ENCODE measurements around the gene POLR3GL. TPM values are rescaled to one million over a fixed set of nuclear protein-coding genes. Genes with fewer than 3 reads are reported as not detected.

The POLR3GL gene
- total RNA-seq, 1 experiment from 2014 or later, result 9.9 TPM

DNA sequence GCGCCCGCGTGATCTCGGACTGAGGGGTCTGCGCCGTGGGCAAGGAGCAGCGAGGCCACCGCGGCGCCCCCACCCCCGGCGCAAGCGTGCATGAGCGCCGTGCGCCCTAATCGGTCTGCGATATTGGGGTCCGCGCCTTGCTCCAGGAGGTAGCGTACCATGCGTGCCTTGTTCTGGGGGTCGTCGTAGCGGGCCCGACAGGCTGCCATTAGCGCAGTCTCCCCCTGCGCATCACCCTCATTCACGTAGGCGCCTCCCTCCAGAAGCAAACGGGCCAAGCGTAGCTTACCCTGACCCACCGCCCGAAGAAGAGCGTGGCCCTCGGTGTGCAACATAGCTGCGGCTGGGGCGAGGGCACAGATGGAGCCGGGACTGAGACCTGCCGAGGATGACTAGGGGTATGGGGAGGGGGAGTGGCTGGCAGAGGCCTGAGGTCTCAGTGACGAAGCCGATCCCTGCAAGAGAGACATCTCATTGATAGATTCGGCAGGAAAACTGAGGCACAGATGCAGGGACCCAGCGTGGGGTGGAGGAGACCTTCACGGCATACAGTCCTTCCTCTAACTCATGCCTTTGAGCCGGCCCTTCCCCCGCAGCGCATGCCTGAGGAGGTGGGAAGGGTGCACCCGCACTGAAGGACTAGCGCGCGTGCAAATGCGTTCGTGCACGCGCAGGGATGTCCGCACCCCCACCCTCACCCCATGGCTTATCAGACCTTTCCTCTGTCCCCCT, 2.9 kb upstream of the POLR3GL start:
- peaks cover 73% of the 10 kb centered on the region for H3K27me3 Mint-ChIP-seq (ENCODE audit: unreplicated experiment)

DNA sequence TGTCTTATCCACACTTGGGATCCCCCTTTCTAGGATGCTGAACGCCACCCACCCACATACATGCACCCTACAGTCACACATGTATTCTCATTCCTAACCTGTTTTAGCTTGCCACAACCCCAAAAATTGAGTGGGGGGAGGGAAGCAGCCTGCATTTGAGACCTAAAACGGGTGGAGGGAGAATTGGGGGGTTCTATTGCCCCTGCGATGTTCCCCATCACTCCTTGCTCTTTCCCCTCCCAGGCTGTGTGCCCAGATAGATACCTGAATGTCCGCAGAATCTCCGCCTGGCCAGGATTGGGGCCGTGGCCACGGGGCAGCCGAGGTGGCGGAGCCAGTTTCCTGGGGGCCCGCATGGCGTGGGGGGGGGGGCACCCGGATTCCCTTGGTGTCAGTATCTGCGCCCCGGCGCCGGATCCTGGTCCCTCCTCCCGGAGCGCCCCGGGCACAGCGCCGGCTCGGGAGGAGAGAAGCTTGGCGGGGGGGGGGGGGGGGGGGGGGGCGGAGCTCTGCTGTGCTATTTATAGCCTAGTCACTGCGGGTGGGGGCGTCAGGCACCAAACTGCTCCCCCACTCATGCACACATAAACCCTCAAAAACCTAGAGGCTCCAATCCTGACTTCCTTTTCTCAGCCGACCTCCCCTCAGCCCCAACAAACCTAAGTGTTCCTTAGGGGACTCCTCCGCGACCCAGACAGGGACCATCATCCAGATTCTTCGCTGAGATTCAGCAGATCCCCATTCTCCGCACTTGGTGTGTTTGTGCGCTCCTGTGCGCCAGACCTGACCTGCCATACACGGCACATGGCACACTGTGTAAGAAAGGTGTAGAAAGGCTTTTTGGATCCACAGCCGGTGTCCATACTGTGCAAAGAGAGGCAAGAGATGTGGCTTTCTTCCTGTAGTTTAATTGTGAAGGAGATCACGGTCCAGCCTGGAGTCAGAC, 2.1 kb upstream of the POLR3GL start:
- Mint-ChIP-seq H3K4me1 (ENCODE audit: low read depth, unreplicated experiment) (peaks cover 59% of the 10 kb centered on the region), H3K36me3 (ENCODE audit: insufficient read depth, unreplicated experiment) (peaks cover 36% of the 10 kb centered on the region), H3K9me3 (ENCODE audit: low read depth, unreplicated experiment) (no peaks in the 10 kb centered on the region), H3K27me3 (ENCODE audit: unreplicated experiment) (peaks cover 65% of the 10 kb centered on the region), H3K4me3 (ENCODE audit: low read depth, unreplicated experiment) (peak overlapping the region; percentile 75), H3K27ac (ENCODE audit: unreplicated experiment) (no peak overlapping the region)
- no TSS peak for BruUV-seq (replicated peaks)
- TF ChIP-seq, protein P1, sequence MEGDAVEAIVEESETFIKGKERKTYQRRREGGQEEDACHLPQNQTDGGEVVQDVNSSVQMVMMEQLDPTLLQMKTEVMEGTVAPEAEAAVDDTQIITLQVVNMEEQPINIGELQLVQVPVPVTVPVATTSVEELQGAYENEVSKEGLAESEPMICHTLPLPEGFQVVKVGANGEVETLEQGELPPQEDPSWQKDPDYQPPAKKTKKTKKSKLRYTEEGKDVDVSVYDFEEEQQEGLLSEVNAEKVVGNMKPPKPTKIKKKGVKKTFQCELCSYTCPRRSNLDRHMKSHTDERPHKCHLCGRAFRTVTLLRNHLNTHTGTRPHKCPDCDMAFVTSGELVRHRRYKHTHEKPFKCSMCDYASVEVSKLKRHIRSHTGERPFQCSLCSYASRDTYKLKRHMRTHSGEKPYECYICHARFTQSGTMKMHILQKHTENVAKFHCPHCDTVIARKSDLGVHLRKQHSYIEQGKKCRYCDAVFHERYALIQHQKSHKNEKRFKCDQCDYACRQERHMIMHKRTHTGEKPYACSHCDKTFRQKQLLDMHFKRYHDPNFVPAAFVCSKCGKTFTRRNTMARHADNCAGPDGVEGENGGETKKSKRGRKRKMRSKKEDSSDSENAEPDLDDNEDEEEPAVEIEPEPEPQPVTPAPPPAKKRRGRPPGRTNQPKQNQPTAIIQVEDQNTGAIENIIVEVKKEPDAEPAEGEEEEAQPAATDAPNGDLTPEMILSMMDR (IDR thresholded peaks at IDR 0.05; ENCODE audit: unreplicated experiment), result no peak
- intact Hi-C loops (cut with micrococcal nuclease; ENCODE audit: unreplicated experiment), result no loop called here
- CTCF ChIA-PET, result interaction anchor here (0.6 to 1.3 kb wide), 3 partner anchors 15 to 70 kb away, joined by 3 to 6 read pairs (median 3); no protein-coding TSS in a partner anchor
- DNase-seq, result no peak

More for the DNA sequence above, 2.9 kb upstream of the POLR3GL start:
- Mint-ChIP-seq H3K27ac (ENCODE audit: unreplicated experiment) (no peak overlapping the region), H3K4me1 (ENCODE audit: low read depth, unreplicated experiment) (peaks cover 67% of the 10 kb centered on the region), H3K9me3 (ENCODE audit: low read depth, unreplicated experiment) (no peaks in the 10 kb centered on the region), H3K36me3 (ENCODE audit: insufficient read depth, unreplicated experiment) (peaks cover 41% of the 10 kb centered on the region), H3K4me3 (ENCODE audit: low read depth, unreplicated experiment) (peak overlapping the region; percentile 75)
- DNase-seq, result no peak
- BruUV-seq (replicated peaks), result no TSS peak
- CTCF ChIA-PET, result interaction anchor here (0.6 kb wide), 1 partner anchor 16 kb away, joined by 3 read pairs; no protein-coding TSS in a partner anchor
- intact Hi-C loops (cut with micrococcal nuclease; ENCODE audit: unreplicated experiment), result no loop called here
- TF ChIP-seq, protein P1 (IDR thresholded peaks at IDR 0.05; ENCODE audit: unreplicated experiment), result no peak

DNA sequence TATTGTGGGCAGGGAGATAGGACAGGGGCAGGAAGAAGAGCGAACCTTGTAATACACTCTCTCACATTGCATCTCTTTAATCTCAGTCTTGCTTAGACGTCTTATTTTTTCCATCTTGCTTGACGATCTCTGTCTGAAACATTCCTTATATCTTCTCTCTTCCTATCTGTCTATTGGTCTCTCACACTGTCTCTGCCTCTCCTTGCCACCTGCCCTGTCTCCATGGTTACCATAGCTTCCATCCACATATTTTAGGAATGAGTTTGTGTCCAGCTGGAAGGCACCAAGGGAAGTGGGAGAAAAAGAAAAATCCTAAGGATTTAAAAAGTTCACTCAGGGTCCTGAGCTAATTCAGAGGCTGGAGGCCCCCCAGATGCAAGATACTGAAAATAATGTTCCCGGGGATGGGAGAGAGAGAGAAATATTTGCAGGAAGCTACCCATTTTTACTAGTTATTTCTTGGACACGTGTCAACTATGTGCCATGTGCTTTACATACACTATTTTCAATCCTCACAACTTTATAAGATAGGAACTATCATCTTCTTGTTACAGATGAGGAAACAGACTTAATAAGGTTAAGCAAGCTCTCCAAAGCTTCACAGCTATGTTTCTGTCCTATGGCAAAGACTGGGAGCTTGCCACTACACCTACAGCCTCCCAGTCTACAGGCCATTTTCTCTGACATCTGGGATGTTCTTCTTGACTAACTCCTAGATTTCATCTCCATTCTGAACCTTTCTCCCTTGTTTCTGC, 1.0 kb upstream of the POLR3GL start:
- CTCF ChIA-PET, result interaction anchor here (0.8 to 2.6 kb wide), 8 partner anchors 14 to 140 kb away, joined by 3 to 20 read pairs (median 7); partner anchors contain the start of genes NUDT17, PIAS3, POLR3C and RBM8A
- Mint-ChIP-seq H3K36me3 (ENCODE audit: insufficient read depth, unreplicated experiment) (peaks cover 27% of the 10 kb centered on the region), H3K4me1 (ENCODE audit: low read depth, unreplicated experiment) (peaks cover 50% of the 10 kb centered on the region), H3K27me3 (ENCODE audit: unreplicated experiment) (peaks cover 56% of the 10 kb centered on the region), H3K9me3 (ENCODE audit: low read depth, unreplicated experiment) (no peaks in the 10 kb centered on the region), H3K27ac (ENCODE audit: unreplicated experiment) (peak overlapping the region; percentile 74), H3K4me3 (ENCODE audit: low read depth, unreplicated experiment) (peak overlapping the region; percentile 89)
- TF ChIP-seq, protein P1 (IDR thresholded peaks at IDR 0.05; ENCODE audit: unreplicated experiment), result no peak
- intact Hi-C loops (cut with micrococcal nuclease; ENCODE audit: unreplicated experiment), result loop anchor here (1.0 to 2.0 kb wide), 2 partner anchors 7 to 37 kb away; partner anchors contain the start of gene RBM8A
- no peak for DNase-seq
- BruUV-seq (replicated peaks), result no TSS peak
